Ishikawa (cell line): Measurements from ENCODE around the gene PRKCZ.

Experiments used
- CEBPB ChIP-seq: IDR thresholded peaks from 2 replicates; pipeline ENCODE4 v1.6.1; 2012
- CREB1 ChIP-seq: IDR thresholded peaks from 2 replicates; pipeline ENCODE4 v1.6.1; 2012; ENCODE audit warnings: low read depth
- EGR1 ChIP-seq: IDR thresholded peaks from 2 replicates; pipeline ENCODE4 v1.6.1; 2012
- EP300 ChIP-seq: IDR thresholded peaks from 2 replicates; pipeline ENCODE4 v1.6.1; 2012; ENCODE audit warnings: borderline replicate concordance
- FOXM1 ChIP-seq: IDR thresholded peaks from 2 replicates; pipeline ENCODE4 v1.6.1; 2012; ENCODE audit warnings: low read depth, borderline replicate concordance
- MAX ChIP-seq: IDR thresholded peaks from 2 replicates; pipeline ENCODE4 v1.6.1; 2012
- NFIC ChIP-seq: IDR thresholded peaks from 2 replicates; pipeline ENCODE4 v1.6.1; 2012
- RAD21 ChIP-seq: IDR thresholded peaks from 2 replicates; pipeline ENCODE4 v1.6.1; 2012; ENCODE audit warnings: low read depth
- TAF1 ChIP-seq: IDR thresholded peaks from 2 replicates; pipeline ENCODE4 v1.6.1; 2012; ENCODE audit warnings: low read depth, mild to moderate bottlenecking
- TCF12 ChIP-seq: IDR thresholded peaks from 2 replicates; pipeline ENCODE4 v1.6.1; 2012; ENCODE audit warnings: low read depth
- TEAD4 ChIP-seq: IDR thresholded peaks from 2 replicates; pipeline ENCODE4 v1.6.1; 2012
- YY1 ChIP-seq: IDR thresholded peaks from 2 replicates; pipeline ENCODE4 v1.6.1; 2012; ENCODE audit warnings: low read depth
- ZBTB7A ChIP-seq: IDR thresholded peaks from 2 replicates; pipeline ENCODE4 v1.6.1; 2012; ENCODE audit warnings: low read depth
- TF ChIP-seq, protein P1 (sequence below): IDR thresholded peaks from 2 replicates; pipeline ENCODE4 v1.6.1; 2012
- TF ChIP-seq, protein P2 (sequence below): IDR thresholded peaks from 2 replicates; pipeline ENCODE4 v1.6.1; 2012; ENCODE audit warnings: low read depth, mild to moderate bottlenecking

PRKCZ gene

GRCh38 chr1:2148691-2149090 lies 98.5 kb downstream of the PRKCZ start:
- TF ChIP-seq FOXM1 = no peak
- TF ChIP-seq NFIC = no peak

DNA sequence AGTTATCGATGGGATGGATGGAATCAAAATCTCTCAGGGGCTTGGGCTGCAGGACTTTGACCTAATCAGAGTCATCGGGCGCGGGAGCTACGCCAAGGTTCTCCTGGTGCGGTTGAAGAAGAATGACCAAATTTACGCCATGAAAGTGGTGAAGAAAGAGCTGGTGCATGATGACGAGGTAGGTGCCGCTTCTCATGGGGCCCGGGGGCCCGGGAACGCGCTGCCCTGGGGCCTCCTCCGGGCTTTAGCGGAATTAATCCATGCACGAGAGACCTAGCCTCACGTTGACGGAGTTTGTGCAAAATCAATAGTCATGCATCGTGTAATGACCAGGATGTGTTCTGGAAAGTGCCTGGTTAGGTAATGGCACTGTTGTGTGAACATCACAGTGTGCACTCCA lies 100.6 kb downstream of the PRKCZ start:
- TF ChIP-seq, protein P1, sequence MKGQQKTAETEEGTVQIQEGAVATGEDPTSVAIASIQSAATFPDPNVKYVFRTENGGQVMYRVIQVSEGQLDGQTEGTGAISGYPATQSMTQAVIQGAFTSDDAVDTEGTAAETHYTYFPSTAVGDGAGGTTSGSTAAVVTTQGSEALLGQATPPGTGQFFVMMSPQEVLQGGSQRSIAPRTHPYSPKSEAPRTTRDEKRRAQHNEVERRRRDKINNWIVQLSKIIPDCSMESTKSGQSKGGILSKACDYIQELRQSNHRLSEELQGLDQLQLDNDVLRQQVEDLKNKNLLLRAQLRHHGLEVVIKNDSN = no peak
- TF ChIP-seq CREB1 (no peak), ZBTB7A (no peak)

- TF ChIP-seq, protein P1 = no peak
- TF ChIP-seq, protein P2, sequence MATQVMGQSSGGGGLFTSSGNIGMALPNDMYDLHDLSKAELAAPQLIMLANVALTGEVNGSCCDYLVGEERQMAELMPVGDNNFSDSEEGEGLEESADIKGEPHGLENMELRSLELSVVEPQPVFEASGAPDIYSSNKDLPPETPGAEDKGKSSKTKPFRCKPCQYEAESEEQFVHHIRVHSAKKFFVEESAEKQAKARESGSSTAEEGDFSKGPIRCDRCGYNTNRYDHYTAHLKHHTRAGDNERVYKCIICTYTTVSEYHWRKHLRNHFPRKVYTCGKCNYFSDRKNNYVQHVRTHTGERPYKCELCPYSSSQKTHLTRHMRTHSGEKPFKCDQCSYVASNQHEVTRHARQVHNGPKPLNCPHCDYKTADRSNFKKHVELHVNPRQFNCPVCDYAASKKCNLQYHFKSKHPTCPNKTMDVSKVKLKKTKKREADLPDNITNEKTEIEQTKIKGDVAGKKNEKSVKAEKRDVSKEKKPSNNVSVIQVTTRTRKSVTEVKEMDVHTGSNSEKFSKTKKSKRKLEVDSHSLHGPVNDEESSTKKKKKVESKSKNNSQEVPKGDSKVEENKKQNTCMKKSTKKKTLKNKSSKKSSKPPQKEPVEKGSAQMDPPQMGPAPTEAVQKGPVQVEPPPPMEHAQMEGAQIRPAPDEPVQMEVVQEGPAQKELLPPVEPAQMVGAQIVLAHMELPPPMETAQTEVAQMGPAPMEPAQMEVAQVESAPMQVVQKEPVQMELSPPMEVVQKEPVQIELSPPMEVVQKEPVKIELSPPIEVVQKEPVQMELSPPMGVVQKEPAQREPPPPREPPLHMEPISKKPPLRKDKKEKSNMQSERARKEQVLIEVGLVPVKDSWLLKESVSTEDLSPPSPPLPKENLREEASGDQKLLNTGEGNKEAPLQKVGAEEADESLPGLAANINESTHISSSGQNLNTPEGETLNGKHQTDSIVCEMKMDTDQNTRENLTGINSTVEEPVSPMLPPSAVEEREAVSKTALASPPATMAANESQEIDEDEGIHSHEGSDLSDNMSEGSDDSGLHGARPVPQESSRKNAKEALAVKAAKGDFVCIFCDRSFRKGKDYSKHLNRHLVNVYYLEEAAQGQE = no peak
- TF ChIP-seq FOXM1 (no peak), ZBTB7A (no peak), EGR1 (no peak), RAD21 (no peak), MAX (no peak), CREB1 (no peak), TCF12 (no peak), YY1 (no peak), TEAD4 (no peak), TAF1 (no peak), EP300 (no peak), NFIC (no peak)
These were observed 101.0 kb downstream of the PRKCZ start for GRCh38 chr1:2151252-2151651.

DNA sequence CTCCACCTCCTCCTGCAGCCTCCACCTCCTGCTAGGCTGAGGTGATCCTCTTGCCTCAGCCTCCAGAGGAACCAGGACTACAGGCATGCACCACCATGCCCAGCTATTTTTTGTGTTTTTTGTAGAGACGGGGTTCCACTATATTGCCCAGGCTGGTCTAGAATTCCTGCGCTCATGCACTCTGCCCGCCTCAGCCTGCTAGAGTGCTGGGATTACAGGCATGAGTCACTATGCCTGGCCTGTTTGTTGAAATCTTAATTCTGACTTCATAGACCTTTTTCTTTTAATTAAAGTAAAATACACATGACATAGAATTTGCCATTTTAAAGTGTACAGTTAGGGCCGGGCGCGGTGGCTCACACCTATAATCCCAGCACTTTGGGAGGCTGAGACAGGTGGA lies 101.7 kb downstream of the PRKCZ start:
- TF ChIP-seq, protein P1 = no peak
- TF ChIP-seq EGR1 = no peak
- no peak for TF ChIP-seq YY1
- no peak for TF ChIP-seq CREB1
- TF ChIP-seq TEAD4 = no peak
- no peak for TF ChIP-seq ZBTB7A
- no peak for TF ChIP-seq CEBPB
- TF ChIP-seq TAF1 = no peak
- no peak for TF ChIP-seq EP300
- TF ChIP-seq MAX = no peak
- TF ChIP-seq, protein P2 = no peak
- TF ChIP-seq NFIC = no peak
- no peak for TF ChIP-seq RAD21
- TF ChIP-seq TCF12 = no peak
- TF ChIP-seq FOXM1 = no peak

DNA sequence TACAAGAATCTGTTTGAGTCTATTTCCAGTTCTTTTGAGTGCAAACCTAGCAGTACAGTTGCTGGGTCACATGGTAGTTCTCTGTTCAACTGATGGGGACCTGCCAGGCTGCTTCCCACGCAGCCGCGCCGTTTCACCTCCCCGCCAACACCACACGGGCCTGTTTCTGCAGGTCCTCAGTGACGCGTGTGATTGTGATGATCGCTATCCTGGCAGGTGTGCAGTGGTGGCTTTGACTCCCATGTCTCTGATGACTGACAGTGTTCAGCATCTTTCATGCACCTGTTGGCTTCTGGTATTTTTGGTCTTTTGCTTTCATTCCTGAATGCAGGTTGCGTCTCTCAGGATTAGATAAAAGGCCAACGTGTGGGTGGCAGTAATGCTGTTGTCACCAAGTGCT lies 102.7 kb downstream of the PRKCZ start:
- TF ChIP-seq TAF1 = no peak
- no peak for TF ChIP-seq FOXM1
- no peak for TF ChIP-seq RAD21
- TF ChIP-seq CREB1 = no peak
- no peak for TF ChIP-seq EP300
- no peak for TF ChIP-seq NFIC
- TF ChIP-seq, protein P1 = no peak
- no peak for TF ChIP-seq ZBTB7A
- TF ChIP-seq EGR1 = no peak
- no peak for TF ChIP-seq TEAD4
- no peak for TF ChIP-seq CEBPB
- no peak for TF ChIP-seq MAX
- TF ChIP-seq, protein P2 = no peak
- TF ChIP-seq YY1 = no peak
